ENCODE results near the gene PIPOX. TPM values are rescaled to one million over a fixed set of nuclear protein-coding genes. Genes with fewer than 3 reads are reported as not detected.

Gene PIPOX
- total and polyA plus RNA-seq, 9 of the 15 experiments (the other 6 are each of a cell fraction or from before 2014, with no cell fraction given) = 0.15 to 2.2 (median 0.58) TPM; not detected in 2

GRCh38 chr17:29093090-29093871 is 50.3 kb downstream of the PIPOX start (continued):
- no peak for TF ChIP-seq ETS1 (conservative IDR thresholded peaks at IDR 0.05; ENCODE audit: control insufficient read depth, low read depth, low read length)
- no peak for TF ChIP-seq ESRRB (CRISPR knock-in tag; IDR thresholded peaks at IDR 0.05; ENCODE audit: borderline replicate concordance)
- no peak for TF ChIP-seq MYNN (IDR thresholded peaks at IDR 0.05)
- TF ChIP-seq MYNN (CRISPR knock-in tag; IDR thresholded peaks at IDR 0.05) = no peak
- no peak for TF ChIP-seq EP300 (IDR thresholded peaks at IDR 0.05; ENCODE audit: low read length)
- TF ChIP-seq HOXB6 (CRISPR knock-in tag; IDR thresholded peaks at IDR 0.05; ENCODE audit: borderline replicate concordance) = no peak

DNA sequence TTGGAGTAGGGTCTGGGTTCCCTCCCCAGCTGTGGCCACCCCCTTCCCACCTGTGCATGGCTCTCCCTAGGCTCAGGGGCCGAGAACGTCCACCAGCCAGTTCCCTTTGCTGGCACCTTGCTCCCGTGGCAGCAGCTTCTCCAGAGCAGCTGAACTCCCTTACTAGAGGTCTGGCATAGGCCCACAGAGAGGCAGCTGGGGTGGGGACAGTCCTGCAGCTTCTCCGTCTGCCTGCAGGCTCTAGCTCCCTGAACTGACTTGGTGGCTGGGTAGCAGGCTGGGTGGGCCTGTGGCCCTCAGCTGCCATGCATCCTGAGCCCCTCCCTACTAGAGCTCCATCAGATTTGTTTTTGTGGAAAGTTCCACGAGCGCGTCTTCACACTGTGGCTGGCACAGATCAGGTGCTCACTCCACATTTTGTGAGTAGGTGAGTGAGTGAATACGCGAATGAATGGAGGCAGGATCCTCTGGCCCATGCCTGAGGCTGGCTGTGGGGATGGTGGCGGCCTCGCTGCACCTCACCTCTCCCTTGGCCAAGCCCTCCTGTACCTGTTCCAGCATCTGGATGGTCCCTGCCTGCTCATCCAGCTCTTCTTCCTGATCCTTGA is 51.3 kb downstream of the PIPOX start:
- Histone ChIP-seq H3K79me2 (ENCODE audit: control insufficient read depth, insufficient read depth, low read length) (no peaks in the 10 kb centered on the region), H3K27ac (ENCODE audit: extremely low read depth, low read depth, low read length) (no peak overlapping the region), H3K4me3 (no peak overlapping the region), H3K4me1 (replicated peaks in 1 of 2; ENCODE audit: control insufficient read depth in 2 of 2, insufficient read depth in 2 of 2, low read length in 2 of 2) (peaks cover 0 to 10% of the 10 kb centered on the region in 2 experiments; a peak in 2 of 5 replicates), H3K36me3 (ENCODE audit: control insufficient read depth, insufficient read depth, low read length) (peaks cover 95% of the 10 kb centered on the region), H3K9me3 (replicated peaks; ENCODE audit: control insufficient read depth, insufficient read depth, low read depth, low read length) (no peaks in the 10 kb centered on the region), H2AFZ (ENCODE audit: low read depth, low read length) (no peak overlapping the region), H3K27me3 (ENCODE audit: control insufficient read depth in 2 of 2, insufficient read depth in 2 of 2, low read length in 2 of 2) (no peaks in the 10 kb centered on the region), H3K9ac (ENCODE audit: insufficient read depth in 1 of 2, low read depth in 2 of 2, low read length in 2 of 2) (no peak overlapping the region), H3K9me1 (ENCODE audit: control insufficient read depth, insufficient read depth, low read length) (peaks cover 2% of the 10 kb centered on the region), H3K4me2 (ENCODE audit: insufficient read depth, low read length) (no peak overlapping the region), H4K20me1 (replicated peaks; ENCODE audit: control insufficient read depth, insufficient read depth, low read length) (no peaks in the 10 kb centered on the region)
- TF ChIP-seq ZBTB1 (CRISPR knock-in tag; IDR thresholded peaks at IDR 0.05; ENCODE audit: borderline replicate concordance, low read depth) = no peak
- no peak for TF ChIP-seq ASH1L (IDR thresholded peaks at IDR 0.05; ENCODE audit: borderline replicate concordance, low read depth, partially characterized antibody)
- no peak for TF ChIP-seq ZNF121 (CRISPR knock-in tag; conservative IDR thresholded peaks at IDR 0.05)
- intact Hi-C loops (cut with micrococcal nuclease) = no loop called here
- POLR2A ChIA-PET = interaction anchor here (0.7 to 1.4 kb wide), 3 partner anchors 9 to 19 kb away, joined by 3 to 4 read pairs (median 3); no protein-coding TSS in a partner anchor
- CTCF ChIA-PET (ENCODE audit: low intra/inter-chr PET ratio) = no interaction called here
- in situ Hi-C loops (cut with MboI) = no loop called here
- BruUV-seq (replicated peaks) = no TSS peak
- DNase-seq (ENCODE audit: extremely low read depth in 1 of 4, low spot score in 3 of 4) (no peak), ATAC-seq (no peak), FAIRE-seq (no peak)
- WGBS (ENCODE audit: insufficient coverage, low coverage, missing lambda C conversion rate) = 89% methylated on average over 11 of the region's 11 CpGs

All from K562 (cell line).